GM12892 (cell line): ENCODE data around the gene RSPH3.
A peak's percentile ranks its signal among the peaks of the same experiment; 100 is the strongest.
"Not testable (repeated sequence)": the region's sequence is repeated elsewhere in the genome, so short reads cannot be mapped to it uniquely, and the experiment has no call there.

Source experiments
- DNase-seq: peaks from one replicate; pipeline ENCODE4 v3.0.0; 2011; ENCODE audit not compliant: insufficient read length
- FAIRE-seq: peaks from 2 replicates; lab custom pipeline; 2011; peaks lifted over from hg19 to GRCh38; lab: Jason Lieb, UNC
- POLR2A ChIP-seq: IDR thresholded peaks from 2 replicates; pipeline ENCODE4 v1.6.1; 2011; ENCODE audit warnings: low read depth, low read length, control low read depth
- POLR2AphosphoS5 ChIP-seq: IDR thresholded peaks from 2 replicates; pipeline ENCODE4 v1.6.1; 2011; ENCODE audit warnings: low read depth, low read length, control low read depth
- TAF1 ChIP-seq: IDR thresholded peaks from 2 replicates; pipeline ENCODE4 v1.6.1; 2011; ENCODE audit warnings: low read depth, mild to moderate bottlenecking, control low read depth, low read length, borderline replicate concordance

RSPH3 gene

GRCh38 chr6:158962371-158962770 is 37.6 kb downstream of the RSPH3 start:
- DNase-seq, result no peak
- TF ChIP-seq POLR2AphosphoS5 (no peak), POLR2A (no peak), TAF1 (no peak)
- FAIRE-seq, result no peak

- no peak for TF ChIP-seq POLR2A
- no peak for TF ChIP-seq POLR2AphosphoS5
- no peak for TF ChIP-seq TAF1
- DNase-seq, result no peak
- no peak for FAIRE-seq
Observed at GRCh38 chr6:158960026-158960425, 40.0 kb downstream of the RSPH3 start.

- TF ChIP-seq POLR2A (no peak), POLR2AphosphoS5 (no peak), TAF1 (no peak)
- DNase-seq (no peak), FAIRE-seq (no peak)
Observed at GRCh38 chr6:158959552-158959951, 40.5 kb downstream of the RSPH3 start.

- DNase-seq, result no peak
- TF ChIP-seq POLR2A (no peak), TAF1 (no peak), POLR2AphosphoS5 (no peak)
Observed at GRCh38 chr6:158958504-158959386, 41.3 kb downstream of the RSPH3 start.

GRCh38 chr6:158955255-158955654 is 44.7 kb downstream of the RSPH3 start:
- no peak for TF ChIP-seq TAF1
- TF ChIP-seq POLR2A, result no peak
- TF ChIP-seq POLR2AphosphoS5, result no peak
- no peak for FAIRE-seq

More at GRCh38 chr6:158958504-158959386, 41.3 kb downstream of the RSPH3 start:
- no peak for FAIRE-seq

GRCh38 chr6:158954753-158955152 is 45.2 kb downstream of the RSPH3 start:
- DNase-seq (no peak), FAIRE-seq (no peak)
- TF ChIP-seq POLR2A (no peak), TAF1 (no peak), POLR2AphosphoS5 (no peak)

More at GRCh38 chr6:158955255-158955654, 44.7 kb downstream of the RSPH3 start:
- no peak for DNase-seq

- not testable (repeated sequence) for FAIRE-seq, DNase-seq
Observed at GRCh38 chr6:158952011-158952410, 48.0 kb downstream of the RSPH3 start.

- FAIRE-seq, DNase-seq: not testable (repeated sequence)
Observed at GRCh38 chr6:158951565-158951964, 48.4 kb downstream of the RSPH3 start.

- FAIRE-seq (no peak), DNase-seq (no peak)
- TF ChIP-seq POLR2AphosphoS5, result no peak
- TF ChIP-seq POLR2A, result no peak
Observed at GRCh38 chr6:158947284-158947683, 52.7 kb downstream of the RSPH3 start.

GRCh38 chr6:158943380-158944032 is 56.5 kb downstream of the RSPH3 start:
- DNase-seq, result no peak
- no peak for TF ChIP-seq POLR2A
- FAIRE-seq, result no peak

- TF ChIP-seq POLR2AphosphoS5, result no peak
- TF ChIP-seq POLR2A, result no peak
- no peak for TF ChIP-seq TAF1
- DNase-seq, result no peak
- FAIRE-seq, result no peak
Observed at GRCh38 chr6:158942349-158942748, 57.7 kb downstream of the RSPH3 start.

GRCh38 chr6:158941246-158941645 is 58.8 kb downstream of the RSPH3 start:
- TF ChIP-seq POLR2AphosphoS5 (no peak), POLR2A (no peak), TAF1 (no peak)
- FAIRE-seq, result no peak
- DNase-seq, result no peak

GRCh38 chr6:158939255-158940159 is 60.5 kb downstream of the RSPH3 start:
- DNase-seq (peak; percentile 30), FAIRE-seq (peak; percentile 33)
- TF ChIP-seq TAF1, result no peak
- TF ChIP-seq POLR2A, result no peak
- no peak for TF ChIP-seq POLR2AphosphoS5
